ENCODE results near the gene AMZ2. TPM values are rescaled to one million over a fixed set of nuclear protein-coding genes. Genes with fewer than 3 reads are reported as not detected.
A peak's percentile ranks its signal among the peaks of the same experiment; 100 is the strongest.
"Not testable (repeated sequence)": the region's sequence is repeated elsewhere in the genome, so short reads cannot be mapped to it uniquely, and the experiment has no call there.

AMZ2 gene
- polyA plus RNA-seq, 1 of the 3 experiments (the other 2 are of a cell fraction), result 95.9 TPM

DNA sequence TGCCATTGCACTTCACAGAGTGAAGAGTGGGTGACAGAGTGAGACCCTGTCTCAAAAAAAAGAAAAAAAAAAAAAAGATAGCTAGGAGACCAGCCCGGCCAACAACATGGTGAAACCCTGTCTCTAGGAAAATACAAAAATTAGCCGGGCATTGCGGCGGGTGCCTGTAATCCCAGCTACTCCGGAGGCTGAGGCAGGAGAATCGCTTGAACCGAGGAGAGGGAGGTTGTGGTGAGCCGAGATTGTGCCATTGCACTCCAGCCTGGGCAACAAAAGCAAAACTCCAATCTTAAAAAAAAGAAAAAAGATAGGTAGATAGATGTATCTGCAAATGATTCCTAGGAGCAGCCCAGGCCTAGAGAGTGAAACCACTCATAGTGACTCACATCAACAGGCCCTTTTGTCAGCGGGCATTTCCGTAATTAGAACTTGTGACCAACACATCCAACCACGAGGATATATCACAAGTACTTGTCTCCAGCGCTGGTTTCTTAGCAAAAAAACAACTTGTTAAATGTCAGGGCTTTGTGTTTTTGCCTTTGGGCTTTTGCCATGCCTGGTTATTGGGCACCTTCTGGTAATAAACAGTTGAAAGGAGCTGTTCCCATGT lies 13.0 kb upstream of the AMZ2 start:
- H3F3A ChIP-seq (replicated peaks; ENCODE audit: insufficient read depth); H3K9ac ChIP-seq; H3K79me2 ChIP-seq (ENCODE audit: insufficient read depth); H4K20me1 ChIP-seq (ENCODE audit: insufficient read depth); POLR2A ChIA-PET; H3K4me1 ChIP-seq (ENCODE audit: control insufficient read depth in 1 of 2, insufficient read depth in 2 of 2, low read depth in 1 of 2, low read length in 1 of 2); H3K9me2 ChIP-seq; H3K9me3 ChIP-seq; H3K4me3 ChIP-seq (ENCODE audit: low read depth in 2 of 2, low read length in 1 of 2); H3K27me3 ChIP-seq (ENCODE audit: insufficient read depth); H3K36me3 ChIP-seq (replicated peaks in 1 of 2; ENCODE audit: control insufficient read depth in 1 of 2, insufficient read depth in 2 of 2, low read length in 1 of 2); DNase-seq: not testable (repeated sequence)
- peak overlapping the region in 1 of 2 experiments; percentile 30; a peak in 1 of 4 replicates for H3K27ac ChIP-seq (ENCODE audit: low read depth in 2 of 2, low read length in 1 of 2)
- H3K4me2 ChIP-seq, result 0 out of 2 replicates have a peak overlapping the region, but pooled peaks have one; percentile 6
- TF ChIP-seq, protein P1, sequence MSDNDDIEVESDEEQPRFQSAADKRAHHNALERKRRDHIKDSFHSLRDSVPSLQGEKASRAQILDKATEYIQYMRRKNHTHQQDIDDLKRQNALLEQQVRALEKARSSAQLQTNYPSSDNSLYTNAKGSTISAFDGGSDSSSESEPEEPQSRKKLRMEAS (IDR thresholded peaks at IDR 0.05; ENCODE audit: low read depth), result 0 out of 2 replicates have a peak, but pooled peaks have one; percentile 42
- peak; percentile 67 for TF ChIP-seq FOSL2 (IDR thresholded peaks at IDR 0.05; ENCODE audit: borderline replicate concordance, low read depth)
- peak; percentile 37 for TF ChIP-seq JUND (IDR thresholded peaks at IDR 0.05)
- 75% methylated on average over 12 of the region's 12 CpGs for WGBS (ENCODE audit: low lambda C conversion rate)
- CTCF ChIA-PET, result interaction anchor here (0.9 to 2.1 kb wide), 3 partner anchors 8 to 62 kb away, joined by 3 to 6 read pairs (median 3); no protein-coding TSS in a partner anchor
- H2AFZ ChIP-seq (ENCODE audit: low read depth), result 0 out of 2 replicates have a peak overlapping the region, but pooled peaks have one; percentile 14

DNA sequence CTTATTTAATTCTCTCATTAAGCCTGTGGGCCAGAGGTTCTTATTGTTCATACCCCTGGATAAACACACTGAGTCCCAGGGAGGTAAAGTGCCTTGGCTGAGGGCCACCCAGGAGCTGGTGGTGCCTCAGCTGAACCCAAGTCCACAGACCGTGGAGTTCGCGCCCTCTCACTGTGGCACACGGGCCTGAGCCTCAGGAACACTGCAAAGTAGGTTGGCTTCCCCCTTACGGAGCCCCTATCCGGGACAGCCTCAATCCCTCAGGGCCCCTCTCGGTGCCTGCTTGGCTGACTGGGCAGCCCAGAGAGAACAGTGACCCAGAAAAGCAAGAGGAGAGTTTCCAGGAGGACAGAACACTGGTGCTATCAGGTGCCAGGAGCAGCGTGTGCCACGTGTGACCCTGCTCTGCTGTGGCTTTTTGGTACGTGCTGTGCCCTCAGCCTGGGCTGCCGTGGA lies 12.5 kb upstream of the AMZ2 start:
- H3K9me3 ChIP-seq; H3K4me3 ChIP-seq (ENCODE audit: low read depth in 2 of 2, low read length in 1 of 2); DNase-seq; H3F3A ChIP-seq (replicated peaks; ENCODE audit: insufficient read depth); H4K20me1 ChIP-seq (ENCODE audit: insufficient read depth); H3K9me2 ChIP-seq; H3K79me2 ChIP-seq (ENCODE audit: insufficient read depth); H2AFZ ChIP-seq (ENCODE audit: low read depth); H3K9ac ChIP-seq; POLR2A ChIA-PET; H3K4me1 ChIP-seq (ENCODE audit: control insufficient read depth in 1 of 2, insufficient read depth in 2 of 2, low read depth in 1 of 2, low read length in 1 of 2); H3K27me3 ChIP-seq (ENCODE audit: insufficient read depth); H3K36me3 ChIP-seq (replicated peaks in 1 of 2; ENCODE audit: control insufficient read depth in 1 of 2, insufficient read depth in 2 of 2, low read length in 1 of 2): not testable (repeated sequence)
- Histone ChIP-seq H3K4me2 (0 out of 2 replicates have a peak overlapping the region, but pooled peaks have one; percentile 6), H3K27ac (ENCODE audit: low read depth in 2 of 2, low read length in 1 of 2) (peak overlapping the region in 1 of 2 experiments; percentile 30; a peak in 1 of 4 replicates)
- 85% methylated on average over 8 of the region's 11 CpGs for WGBS (ENCODE audit: low lambda C conversion rate)
- CTCF ChIA-PET, result interaction anchor here (2.1 kb wide), 1 partner anchor 31 kb away, joined by 6 read pairs; no protein-coding TSS in a partner anchor

DNA sequence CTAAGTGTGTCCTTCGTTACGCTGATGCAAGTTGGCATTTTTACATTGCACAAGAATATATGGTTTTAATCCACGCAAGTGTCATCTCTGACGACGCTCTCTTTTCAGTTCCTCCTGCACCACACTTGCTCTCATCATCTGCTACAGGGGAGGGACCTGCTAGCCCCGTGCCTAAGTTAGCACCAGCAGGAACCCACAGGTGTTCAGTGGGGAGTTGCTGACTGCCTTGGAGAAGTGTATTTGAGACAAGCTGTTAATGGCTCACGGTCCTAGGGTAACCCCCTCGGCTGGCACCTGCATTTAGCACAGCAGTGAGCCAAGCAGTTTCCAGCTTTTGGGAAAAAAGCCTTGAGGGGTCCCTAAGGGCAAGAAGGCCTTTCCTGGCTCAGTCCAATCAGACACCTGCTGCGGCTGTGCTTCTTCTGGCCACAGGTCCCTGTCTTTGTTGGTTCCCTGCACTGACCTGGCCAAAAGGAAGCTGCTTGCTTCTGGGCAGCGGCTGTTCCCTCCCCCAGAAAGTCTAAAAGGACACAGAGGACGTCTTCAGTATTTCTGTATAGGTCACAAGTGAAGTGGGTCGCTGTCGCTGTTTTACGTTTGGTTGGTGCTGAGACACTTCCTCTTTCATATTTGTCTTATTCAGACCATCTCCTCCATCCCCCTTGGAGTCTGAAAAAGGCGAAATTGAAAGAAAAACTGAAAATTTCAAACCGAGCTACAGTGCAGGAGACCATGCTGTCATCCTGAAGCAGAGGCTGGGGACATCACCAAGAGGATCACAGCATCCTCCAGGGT lies 10.3 kb upstream of the AMZ2 start:
- CTCF ChIA-PET, result interaction anchor here (0.6 to 2.1 kb wide), 3 partner anchors 32 to 1820 kb away, joined by 3 to 8 read pairs (median 3); no protein-coding TSS in a partner anchor
- H3K27me3 ChIP-seq (ENCODE audit: insufficient read depth); H3K9ac ChIP-seq; H3F3A ChIP-seq (replicated peaks; ENCODE audit: insufficient read depth); H4K20me1 ChIP-seq (ENCODE audit: insufficient read depth); H3K9me2 ChIP-seq; H2AFZ ChIP-seq (ENCODE audit: low read depth); H3K36me3 ChIP-seq (replicated peaks in 1 of 2; ENCODE audit: control insufficient read depth in 1 of 2, insufficient read depth in 2 of 2, low read length in 1 of 2); H3K4me3 ChIP-seq (ENCODE audit: low read depth in 2 of 2, low read length in 1 of 2); H3K79me2 ChIP-seq (ENCODE audit: insufficient read depth); H3K27ac ChIP-seq (ENCODE audit: low read depth in 2 of 2, low read length in 1 of 2); H3K4me2 ChIP-seq; POLR2A ChIA-PET; H3K4me1 ChIP-seq (ENCODE audit: control insufficient read depth in 1 of 2, insufficient read depth in 2 of 2, low read depth in 1 of 2, low read length in 1 of 2); H3K9me3 ChIP-seq; DNase-seq: not testable (repeated sequence)
- 77% methylated on average over 16 of the region's 16 CpGs for WGBS (ENCODE audit: low lambda C conversion rate)

Measured in SK-N-SH (cell line).